ENCODE results near the gene SCAI. TPM values are rescaled to one million over a fixed set of nuclear protein-coding genes. Genes with fewer than 3 reads are reported as not detected.

Gene SCAI
- total RNA-seq, 4 donors from 2014 or later, result 10.4 to 13.4 (median 12.5) TPM

- DNase-seq, result no peak
- no peaks in the 10 kb centered on the region for H3K27me3 ChIP-seq
- 95% methylated on average over 12 of the region's 12 CpGs for WGBS, 2 donors
- no peak overlapping the region for H3K4me3 ChIP-seq (replicated peaks in 1 of 3)
- intact Hi-C loops (cut with DNase I), result no loop called here
- H3K4me1 ChIP-seq, result no peaks in the 10 kb centered on the region
- H3K9me3 ChIP-seq, result no peaks in the 10 kb centered on the region
- no peak overlapping the region for H3K27ac ChIP-seq
- TF ChIP-seq CTCF (IDR thresholded peaks at IDR 0.05) (no peak), POLR2A (IDR thresholded peaks at IDR 0.05) (no peak)
- H3K36me3 ChIP-seq, result peaks cover 35 to 42% of the 10 kb centered on the region in 2 donors
Measured at GRCh38 chr9:125150349-125151245, 7.3 kb upstream of the SCAI start.

- H3K9me3 ChIP-seq, result no peaks in the 10 kb centered on the region
- DNase-seq, result no peak
- TF ChIP-seq POLR2A (IDR thresholded peaks at IDR 0.05) (no peak), CTCF (IDR thresholded peaks at IDR 0.05) (no peak)
- peaks cover 24 to 33% of the 10 kb centered on the region in 2 donors for H3K36me3 ChIP-seq
- intact Hi-C loops (cut with DNase I), result loop anchor here (10.0 kb wide), 1 partner anchor 273 kb away; no protein-coding TSS in a partner anchor
- no peaks in the 10 kb centered on the region for H3K27me3 ChIP-seq
- H3K4me3 ChIP-seq (replicated peaks in 1 of 3), result no peak overlapping the region
- peaks cover 0 to 5% of the 10 kb centered on the region in 2 donors for H3K4me1 ChIP-seq
- 73 to 84% methylated on average over 3 of the region's 3 CpGs for WGBS, 2 donors
- no peak overlapping the region for H3K27ac ChIP-seq
Measured at GRCh38 chr9:125147401-125147951, 4.1 kb upstream of the SCAI start.

- Histone ChIP-seq H3K4me1 (peaks cover 0 to 5% of the 10 kb centered on the region in 2 donors), H3K27ac (no peak overlapping the region), H3K36me3 (peaks cover 13 to 21% of the 10 kb centered on the region in 2 donors), H3K4me3 (replicated peaks in 1 of 3) (no peak overlapping the region), H3K9me3 (no peaks in the 10 kb centered on the region), H3K27me3 (no peaks in the 10 kb centered on the region)
- TF ChIP-seq POLR2A (IDR thresholded peaks at IDR 0.05) (no peak), CTCF (IDR thresholded peaks at IDR 0.05) (no peak)
- 59 to 71% methylated on average over 4 of the region's 4 CpGs for WGBS, 2 donors
- intact Hi-C loops (cut with DNase I), result loop anchor here (10.0 kb wide), 1 partner anchor 271 kb away; no protein-coding TSS in a partner anchor
- no peak for DNase-seq
Measured at GRCh38 chr9:125146247-125146646, 2.9 kb upstream of the SCAI start.

- Histone ChIP-seq H3K27me3 (no peaks in the 10 kb centered on the region), H3K4me1 (peaks cover 0 to 5% of the 10 kb centered on the region in 2 donors), H3K9me3 (no peaks in the 10 kb centered on the region), H3K36me3 (peaks cover 5 to 13% of the 10 kb centered on the region in 2 donors), H3K4me3 (replicated peaks in 1 of 3) (no peak overlapping the region), H3K27ac (no peak overlapping the region)
- no peak for DNase-seq
- TF ChIP-seq POLR2A (IDR thresholded peaks at IDR 0.05) (no peak), CTCF (IDR thresholded peaks at IDR 0.05) (no peak)
- intact Hi-C loops (cut with DNase I), result loop anchor here (10.0 kb wide), 1 partner anchor 271 kb away; no protein-coding TSS in a partner anchor
- 80 to 81% methylated on average over 4 of the region's 4 CpGs for WGBS, 2 donors
Measured at GRCh38 chr9:125145425-125145824, 2.1 kb upstream of the SCAI start.

Measured in thyroid gland (tissue), 4 donors.